K562 (cell line): ENCODE measurements around the gene FIS1. TPM values are rescaled to one million over a fixed set of nuclear protein-coding genes. Genes with fewer than 3 reads are reported as not detected.

Experiments
- KLF6 ChIP-seq: fragments of 250-450 bp; sonication (Bioruptor Pico); IDR thresholded peaks from 2 replicates; pipeline ENCODE4 v1.4.0; 2020; ENCODE audit warnings: mild to moderate bottlenecking, moderate library complexity, borderline replicate concordance
- MEIS2 ChIP-seq: fragments of 450-650 bp; IDR thresholded peaks from 2 replicates; pipeline ENCODE4 v1.6.1; 2014; ENCODE audit warnings: mild to moderate bottlenecking; ENCODE audit not compliant: partially characterized antibody
- NFATC3 ChIP-seq: fragments of 450-650 bp; IDR thresholded peaks from 2 replicates; pipeline ENCODE4 v1.6.1; 2017; ENCODE audit warnings: mild to moderate bottlenecking
- PML ChIP-seq: IDR thresholded peaks from 2 replicates; pipeline ENCODE4 v1.6.1; 2012; ENCODE audit warnings: low read length, inconsistent platforms
- POLR2AphosphoS5 ChIP-seq: IDR thresholded peaks from 2 replicates; pipeline ENCODE4 v1.6.1; 2011; ENCODE audit warnings: mild to moderate bottlenecking, low read depth, low read length, moderate library complexity; ENCODE audit not compliant: control insufficient read depth, insufficient read depth
- ZKSCAN1 ChIP-seq: fragments of 150-350 bp; IDR thresholded peaks from 2 replicates; pipeline ENCODE4 v1.6.1; 2016; ENCODE audit warnings: low read depth, low read length
- ZNF197 ChIP-seq: fragments of 200-800 bp; sonication (Bioruptor generic); IDR thresholded peaks from 2 replicates; pipeline ENCODE4 v1.6.1; 2016; ENCODE audit warnings: low read depth, missing genetic modification characterization, missing compliant biosample characterization
- ZNF384 ChIP-seq: IDR thresholded peaks from 2 replicates; pipeline ENCODE4 v1.6.1; 2012; ENCODE audit warnings: low read depth, low read length, improper control_type of control experiment
- ZNF696 ChIP-seq: fragments of 250-450 bp; sonication (Bioruptor Pico); conservative IDR thresholded peaks from 2 replicates; pipeline ENCODE4 v1.4.0; 2020; ENCODE audit warnings: mild to moderate bottlenecking, moderate library complexity
- polyA plus RNA-seq, 8 experiments: library from polyadenylated mRNA; depleted of rRNA in 4 of 8; stranded (reverse) in 5 of 8; unstranded in 3 of 8; fragments of >200 nt; fragmentation: Nextera tagmentation in 2 of 8; fragmentation: Illumina TruSeq in 1 of 8; extraction: Ambion mirVana in 2 of 8; extraction: Trizol in 1 of 8; gene quantifications; 2 replicates each; pipeline versions ENCODE4 v1.2.1 to v1.2.3, GENCODE V29; 2011 to 2014; ENCODE audit warnings: inconsistent platforms in 1 of 8, missing spikeins in 1 of 8
- total RNA-seq, 7 experiments: library from RNA; depleted of rRNA in 6 of 7; stranded (reverse); fragments of >200 nt in 6 of 7; fragmentation: Illumina TruSeq in 2 of 7; extraction: Trizol in 2 of 7; gene quantifications; 2 replicates each; pipeline versions ENCODE4 v1.2.1 to v1.2.3, GENCODE V29; 2011 to 2021; ENCODE audit warnings: low replicate concordance in 1 of 7
- TF ChIP-seq, protein P1 (sequence below): sonication (generic); formaldehyde crosslinking; IDR thresholded peaks from 2 replicates; pipeline ENCODE4 v1.8.0; 2022; ENCODE audit warnings: missing genetic modification reagents, mild to moderate bottlenecking, moderate library complexity, borderline replicate concordance
- TF ChIP-seq, protein P2 (sequence below): fragments of 450-650 bp; formaldehyde crosslinking; IDR thresholded peaks from 2 replicates; pipeline ENCODE4 v1.4.0; 2020; ENCODE audit warnings: mild to moderate bottlenecking, moderate library complexity
- TF ChIP-seq, protein P3 (sequence below): sonication (generic); formaldehyde crosslinking; IDR thresholded peaks from 2 replicates; pipeline ENCODE4 v1.8.1; 2023; ENCODE audit warnings: mild to moderate bottlenecking, missing genetic modification reagents
- TF ChIP-seq, protein P4 (sequence below): fragments of 200-800 bp; sonication (Bioruptor generic); IDR thresholded peaks from 2 replicates; pipeline ENCODE4 v1.6.1; 2017; ENCODE audit warnings: missing genetic modification characterization, missing compliant biosample characterization
- TF ChIP-seq, protein P5 (sequence below), 2 experiments: fragments of 450-650 bp; conservative IDR thresholded peaks; 2 replicates each; pipeline ENCODE4 v1.6.1; 2017; ENCODE audit warnings: mild to moderate bottlenecking in 2 of 2, moderate library complexity in 2 of 2
- TF ChIP-seq, protein P6 (sequence below): fragments of 450-650 bp; formaldehyde crosslinking; IDR thresholded peaks from 2 replicates; pipeline ENCODE4 v1.4.0; 2020; ENCODE audit warnings: mild to moderate bottlenecking
- TF ChIP-seq, protein P7 (sequence below), 2 experiments: fragments of 450-650 bp; IDR thresholded peaks; 2 replicates each; pipeline ENCODE4 v1.6.1; 2016

The FIS1 gene
- total and polyA plus RNA-seq, 9 of the 15 experiments (the other 6 are each of a cell fraction or from before 2014, with no cell fraction given), result 86.0 to 257 (median 144) TPM

DNA sequence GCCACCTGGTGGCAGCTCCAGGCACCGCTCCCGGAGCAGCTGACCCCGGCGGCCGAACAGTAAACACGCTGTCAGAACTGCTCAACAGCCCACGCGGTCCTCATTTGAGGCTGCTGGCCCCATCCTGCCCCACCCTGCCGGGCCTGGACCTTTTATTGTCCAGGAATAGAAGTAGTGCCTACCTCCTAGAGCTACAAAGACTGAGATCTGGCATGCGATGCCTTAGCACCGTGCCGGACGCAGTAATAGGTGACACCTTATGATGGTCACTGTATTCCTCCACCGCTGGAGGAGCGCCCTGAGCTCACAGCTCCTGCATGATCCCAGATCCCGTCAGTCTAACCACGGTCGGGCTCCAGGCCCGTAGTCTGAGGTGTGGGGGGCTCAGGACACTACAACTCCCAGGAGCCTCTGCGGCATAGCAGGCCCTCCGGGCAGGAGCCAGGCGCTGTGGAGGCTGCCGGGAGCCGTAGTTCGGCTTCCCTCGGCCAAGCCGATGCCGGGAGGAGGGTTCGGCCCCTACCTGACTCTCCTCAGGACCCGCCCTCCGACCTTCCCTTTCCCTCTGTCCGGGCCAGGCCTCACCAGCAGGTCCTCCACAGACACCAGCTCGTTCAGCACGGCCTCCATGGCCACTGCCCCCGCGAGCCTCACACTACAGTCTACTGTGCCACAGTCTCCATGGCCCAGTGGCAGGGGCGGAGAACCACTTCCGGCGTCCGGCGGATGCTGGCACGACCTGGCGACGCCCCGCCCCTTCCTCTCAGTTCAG is at the start of gene FIS1 (continued):
- TF ChIP-seq, protein P1, sequence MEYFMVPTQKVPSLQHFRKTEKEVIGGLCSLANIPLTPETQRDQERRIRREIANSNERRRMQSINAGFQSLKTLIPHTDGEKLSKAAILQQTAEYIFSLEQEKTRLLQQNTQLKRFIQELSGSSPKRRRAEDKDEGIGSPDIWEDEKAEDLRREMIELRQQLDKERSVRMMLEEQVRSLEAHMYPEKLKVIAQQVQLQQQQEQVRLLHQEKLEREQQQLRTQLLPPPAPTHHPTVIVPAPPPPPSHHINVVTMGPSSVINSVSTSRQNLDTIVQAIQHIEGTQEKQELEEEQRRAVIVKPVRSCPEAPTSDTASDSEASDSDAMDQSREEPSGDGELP, result peak; percentile 97
- TF ChIP-seq ZKSCAN1, result no peak
- peak; percentile 20 for TF ChIP-seq MEIS2
- TF ChIP-seq, protein P2, sequence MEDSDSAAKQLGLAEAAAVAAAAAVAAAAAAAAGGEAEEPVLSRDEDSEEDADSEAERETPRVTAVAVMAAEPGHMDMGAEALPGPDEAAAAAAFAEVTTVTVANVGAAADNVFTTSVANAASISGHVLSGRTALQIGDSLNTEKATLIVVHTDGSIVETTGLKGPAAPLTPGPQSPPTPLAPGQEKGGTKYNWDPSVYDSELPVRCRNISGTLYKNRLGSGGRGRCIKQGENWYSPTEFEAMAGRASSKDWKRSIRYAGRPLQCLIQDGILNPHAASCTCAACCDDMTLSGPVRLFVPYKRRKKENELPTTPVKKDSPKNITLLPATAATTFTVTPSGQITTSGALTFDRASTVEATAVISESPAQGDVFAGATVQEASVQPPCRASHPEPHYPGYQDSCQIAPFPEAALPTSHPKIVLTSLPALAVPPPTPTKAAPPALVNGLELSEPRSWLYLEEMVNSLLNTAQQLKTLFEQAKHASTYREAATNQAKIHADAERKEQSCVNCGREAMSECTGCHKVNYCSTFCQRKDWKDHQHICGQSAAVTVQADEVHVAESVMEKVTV (CRISPR knock-in tag), result no peak
- TF ChIP-seq ZNF384, result no peak
- TF ChIP-seq, protein P3, sequence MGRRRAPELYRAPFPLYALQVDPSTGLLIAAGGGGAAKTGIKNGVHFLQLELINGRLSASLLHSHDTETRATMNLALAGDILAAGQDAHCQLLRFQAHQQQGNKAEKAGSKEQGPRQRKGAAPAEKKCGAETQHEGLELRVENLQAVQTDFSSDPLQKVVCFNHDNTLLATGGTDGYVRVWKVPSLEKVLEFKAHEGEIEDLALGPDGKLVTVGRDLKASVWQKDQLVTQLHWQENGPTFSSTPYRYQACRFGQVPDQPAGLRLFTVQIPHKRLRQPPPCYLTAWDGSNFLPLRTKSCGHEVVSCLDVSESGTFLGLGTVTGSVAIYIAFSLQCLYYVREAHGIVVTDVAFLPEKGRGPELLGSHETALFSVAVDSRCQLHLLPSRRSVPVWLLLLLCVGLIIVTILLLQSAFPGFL, result no peak; the same call in 1 of the 2 replicates
- TF ChIP-seq, protein P4, sequence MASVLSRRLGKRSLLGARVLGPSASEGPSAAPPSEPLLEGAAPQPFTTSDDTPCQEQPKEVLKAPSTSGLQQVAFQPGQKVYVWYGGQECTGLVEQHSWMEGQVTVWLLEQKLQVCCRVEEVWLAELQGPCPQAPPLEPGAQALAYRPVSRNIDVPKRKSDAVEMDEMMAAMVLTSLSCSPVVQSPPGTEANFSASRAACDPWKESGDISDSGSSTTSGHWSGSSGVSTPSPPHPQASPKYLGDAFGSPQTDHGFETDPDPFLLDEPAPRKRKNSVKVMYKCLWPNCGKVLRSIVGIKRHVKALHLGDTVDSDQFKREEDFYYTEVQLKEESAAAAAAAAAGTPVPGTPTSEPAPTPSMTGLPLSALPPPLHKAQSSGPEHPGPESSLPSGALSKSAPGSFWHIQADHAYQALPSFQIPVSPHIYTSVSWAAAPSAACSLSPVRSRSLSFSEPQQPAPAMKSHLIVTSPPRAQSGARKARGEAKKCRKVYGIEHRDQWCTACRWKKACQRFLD (CRISPR knock-in tag), result peak; percentile 76; the same call in 1 of the 2 replicates
- no peak for TF ChIP-seq KLF6
- TF ChIP-seq, protein P5, sequence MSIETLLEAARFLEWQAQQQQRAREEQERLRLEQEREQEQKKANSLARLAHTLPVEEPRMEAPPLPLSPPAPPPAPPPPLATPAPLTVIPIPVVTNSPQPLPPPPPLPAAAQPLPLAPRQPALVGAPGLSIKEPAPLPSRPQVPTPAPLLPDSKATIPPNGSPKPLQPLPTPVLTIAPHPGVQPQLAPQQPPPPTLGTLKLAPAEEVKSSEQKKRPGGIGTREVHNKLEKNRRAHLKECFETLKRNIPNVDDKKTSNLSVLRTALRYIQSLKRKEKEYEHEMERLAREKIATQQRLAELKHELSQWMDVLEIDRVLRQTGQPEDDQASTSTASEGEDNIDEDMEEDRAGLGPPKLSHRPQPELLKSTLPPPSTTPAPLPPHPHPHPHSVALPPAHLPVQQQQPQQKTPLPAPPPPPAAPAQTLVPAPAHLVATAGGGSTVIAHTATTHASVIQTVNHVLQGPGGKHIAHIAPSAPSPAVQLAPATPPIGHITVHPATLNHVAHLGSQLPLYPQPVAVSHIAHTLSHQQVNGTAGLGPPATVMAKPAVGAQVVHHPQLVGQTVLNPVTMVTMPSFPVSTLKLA (conservative IDR thresholded peaks at IDR 0.05), result peak; percentile 93 to 97
- no peak for TF ChIP-seq ZNF696
- TF ChIP-seq POLR2AphosphoS5, result peak; percentile 86; the same call in 1 of the 2 replicates
- no peak for TF ChIP-seq ZNF197
- TF ChIP-seq, protein P6, sequence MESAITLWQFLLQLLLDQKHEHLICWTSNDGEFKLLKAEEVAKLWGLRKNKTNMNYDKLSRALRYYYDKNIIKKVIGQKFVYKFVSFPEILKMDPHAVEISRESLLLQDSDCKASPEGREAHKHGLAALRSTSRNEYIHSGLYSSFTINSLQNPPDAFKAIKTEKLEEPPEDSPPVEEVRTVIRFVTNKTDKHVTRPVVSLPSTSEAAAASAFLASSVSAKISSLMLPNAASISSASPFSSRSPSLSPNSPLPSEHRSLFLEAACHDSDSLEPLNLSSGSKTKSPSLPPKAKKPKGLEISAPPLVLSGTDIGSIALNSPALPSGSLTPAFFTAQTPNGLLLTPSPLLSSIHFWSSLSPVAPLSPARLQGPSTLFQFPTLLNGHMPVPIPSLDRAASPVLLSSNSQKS, result no peak
- TF ChIP-seq, protein P7, sequence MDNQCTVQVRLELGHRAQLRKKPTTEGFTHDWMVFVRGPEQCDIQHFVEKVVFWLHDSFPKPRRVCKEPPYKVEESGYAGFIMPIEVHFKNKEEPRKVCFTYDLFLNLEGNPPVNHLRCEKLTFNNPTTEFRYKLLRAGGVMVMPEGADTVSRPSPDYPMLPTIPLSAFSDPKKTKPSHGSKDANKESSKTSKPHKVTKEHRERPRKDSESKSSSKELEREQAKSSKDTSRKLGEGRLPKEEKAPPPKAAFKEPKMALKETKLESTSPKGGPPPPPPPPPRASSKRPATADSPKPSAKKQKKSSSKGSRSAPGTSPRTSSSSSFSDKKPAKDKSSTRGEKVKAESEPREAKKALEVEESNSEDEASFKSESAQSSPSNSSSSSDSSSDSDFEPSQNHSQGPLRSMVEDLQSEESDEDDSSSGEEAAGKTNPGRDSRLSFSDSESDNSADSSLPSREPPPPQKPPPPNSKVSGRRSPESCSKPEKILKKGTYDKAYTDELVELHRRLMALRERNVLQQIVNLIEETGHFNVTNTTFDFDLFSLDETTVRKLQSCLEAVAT (IDR thresholded peaks at IDR 0.05), result peak in 1 of 2 experiments; percentile 18; a peak in 1 of 4 replicates
- TF ChIP-seq PML, result peak; percentile 50; the same call in 1 of the 2 replicates
- TF ChIP-seq NFATC3, result no peak
